Spinal cord (tissue), 10 donors: ENCODE results near the gene ADAMTS3. TPM values are rescaled to one million over a fixed set of nuclear protein-coding genes. Genes with fewer than 3 reads are reported as not detected.

ENCODE experiments used
- DNase-seq, 6 donors: peaks; one replicate each; pipeline versions ENCODE4 v3.0.0 to v3.0.0-alpha.2; 2013 to 2015; ENCODE audit warnings: low spot score in 6 of 6, low read depth in 4 of 6
- H3K27ac ChIP-seq: one replicate; pipeline ENCODE4 v1.5.1; 2013; ENCODE audit warnings: low read depth, low read length, control low read depth
- H3K27me3 ChIP-seq: one replicate; pipeline ENCODE4 v1.6.1; 2013; ENCODE audit warnings: low read length; ENCODE audit not compliant: control insufficient read depth, insufficient read depth
- H3K36me3 ChIP-seq: one replicate; pipeline ENCODE4 v1.6.1; 2013; ENCODE audit warnings: low read length; ENCODE audit not compliant: control insufficient read depth, insufficient read depth
- H3K4me1 ChIP-seq: one replicate; pipeline ENCODE4 v1.6.1; 2013; ENCODE audit warnings: low read length; ENCODE audit not compliant: control insufficient read depth, insufficient read depth
- H3K4me3 ChIP-seq: one replicate; pipeline ENCODE4 v1.5.1; 2013; ENCODE audit warnings: low read depth, low read length, control low read depth
- H3K9me3 ChIP-seq: one replicate; pipeline ENCODE4 v1.6.1; 2013; ENCODE audit warnings: low read length; ENCODE audit not compliant: control insufficient read depth, insufficient read depth
- WGBS: methylation state at CpG from one replicate; pipeline ENCODE4 v1.1.5; 2013; ENCODE audit warnings: missing lambda C conversion rate; ENCODE audit not compliant: insufficient coverage; 5-methylcytosine and 5-hydroxymethylcytosine counted together
- polyA plus RNA-seq, 2 donors: library from polyadenylated mRNA; unstranded; fragments of 120-200 nt; gene quantifications; one replicate each; pipeline ENCODE4 v1.2.1, GENCODE V29; 2013; ENCODE audit not compliant: insufficient read length in 2 of 2
- total RNA-seq, 2 donors: library from RNA; depleted of rRNA in 1 of 2; stranded (reverse); fragments of 120-200 nt in 1 of 2; fragments of >200 nt in 1 of 2; gene quantifications; one replicate each; pipeline versions ENCODE4 v1.2.3 to v1.2.4, GENCODE V29; 2013 to 2014
- donor health status: healthy.

Gene ADAMTS3
- total and polyA plus RNA-seq, 4 donors, result 5.8 to 16.9 (median 7.6) TPM

- 80% methylated on average over 1 of the region's 3 CpGs for WGBS
- Histone ChIP-seq H3K27me3 (no peaks in the 10 kb centered on the region), H3K9me3 (peaks cover 4% of the 10 kb centered on the region), H3K4me1 (no peaks in the 10 kb centered on the region), H3K36me3 (no peaks in the 10 kb centered on the region), H3K4me3 (no peak overlapping the region), H3K27ac (no peak overlapping the region)
- DNase-seq, result peak in 1 of 6 donors; percentile 49
Observed at GRCh38 chr4:72274251-72274650, 294.8 kb downstream of the ADAMTS3 start.

DNA sequence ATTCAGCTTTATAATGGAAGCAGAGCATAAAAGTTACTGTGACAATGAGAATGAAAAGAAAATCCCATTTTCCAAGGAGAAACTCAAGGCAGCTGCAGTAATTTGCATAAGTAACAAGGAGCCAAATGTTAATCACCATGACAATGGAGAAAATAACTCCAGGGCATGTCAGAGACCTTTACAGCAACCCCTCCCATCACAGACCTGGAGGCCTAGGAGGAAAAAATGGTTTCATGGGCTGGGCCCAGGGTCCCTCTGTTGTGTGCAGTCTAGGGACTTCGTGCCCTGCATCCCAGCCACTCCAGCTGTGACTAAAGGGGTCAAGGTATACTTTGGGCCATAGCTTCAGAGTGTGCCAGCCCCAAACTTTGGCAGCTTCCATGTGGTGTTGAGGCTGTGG is 313.8 kb downstream of the ADAMTS3 start:
- no peaks in the 10 kb centered on the region for H3K27me3 ChIP-seq
- 69% methylated on average over 1 of the region's 1 CpG for WGBS

GRCh38 chr4:72243641-72244040 is 325.4 kb downstream of the ADAMTS3 start:
- no peaks in the 10 kb centered on the region for H3K27me3 ChIP-seq
- no CpG with 5 or more reads among the region's 3 CpGs for WGBS
- no peak for DNase-seq

More for the DNA sequence above, 313.8 kb downstream of the ADAMTS3 start:
- DNase-seq, result no peak
- no peaks in the 10 kb centered on the region for H3K4me1 ChIP-seq
- H3K9me3 ChIP-seq, result peaks cover 2% of the 10 kb centered on the region
- H3K36me3 ChIP-seq, result no peaks in the 10 kb centered on the region
- no peak overlapping the region for H3K27ac ChIP-seq
- no peak overlapping the region for H3K4me3 ChIP-seq

DNA sequence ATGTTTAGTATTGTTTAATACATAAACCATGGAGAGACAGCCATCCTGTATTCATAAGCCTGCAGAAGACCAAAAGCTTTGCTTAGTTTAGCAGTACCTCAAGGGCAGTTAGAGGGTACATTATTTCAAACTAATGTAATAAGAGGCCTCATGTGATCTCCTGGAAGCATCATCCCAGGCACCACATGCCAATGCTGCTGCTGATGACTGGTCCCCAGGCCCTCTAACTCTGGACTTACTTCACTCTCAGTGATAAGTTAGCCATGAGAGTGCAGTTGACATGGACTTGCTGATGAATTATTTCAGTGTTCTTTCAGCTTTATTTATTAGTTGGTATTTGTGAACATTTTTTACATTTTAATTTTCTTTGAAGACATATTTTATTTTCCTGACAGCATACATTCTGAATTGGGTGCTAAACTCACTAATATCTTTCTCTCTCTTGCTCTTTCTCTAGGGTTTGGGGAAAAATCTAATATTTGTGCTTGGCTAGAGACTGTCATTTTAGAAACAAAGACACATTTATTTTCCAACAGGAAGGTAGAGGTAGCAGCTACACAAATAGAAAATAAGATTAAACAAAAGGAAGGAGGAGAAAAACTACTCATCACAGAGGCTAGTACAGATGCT is 329.4 kb downstream of the ADAMTS3 start:
- H3K9me3 ChIP-seq, result no peaks in the 10 kb centered on the region
- H3K4me1 ChIP-seq, result no peaks in the 10 kb centered on the region
- H3K27ac ChIP-seq, result no peak overlapping the region
- no peaks in the 10 kb centered on the region for H3K27me3 ChIP-seq
- no peak overlapping the region for H3K4me3 ChIP-seq
- H3K36me3 ChIP-seq, result no peaks in the 10 kb centered on the region
- no peak for DNase-seq

More at GRCh38 chr4:72243641-72244040, 325.4 kb downstream of the ADAMTS3 start:
- no peaks in the 10 kb centered on the region for H3K4me1 ChIP-seq
- H3K36me3 ChIP-seq, result no peaks in the 10 kb centered on the region
- H3K4me3 ChIP-seq, result no peak overlapping the region
- no peaks in the 10 kb centered on the region for H3K9me3 ChIP-seq
- no peak overlapping the region for H3K27ac ChIP-seq
